HepG2 (cell line): ENCODE measurements around the gene DDX54. TPM values are rescaled to one million over a fixed set of nuclear protein-coding genes. Genes with fewer than 3 reads are reported as not detected.
A peak's percentile ranks its signal among the peaks of the same experiment; 100 is the strongest.

Experiments
- CREB1 ChIP-seq, 2 experiments: fragments of 450-650 bp in 1 of 2; IDR thresholded peaks; 2 replicates each; pipeline ENCODE4 v1.6.1; 2016 to 2017; ENCODE audit warnings: control low read depth in 1 of 2, mild to moderate bottlenecking in 1 of 2, missing compliant biosample characterization in 1 of 2, missing genetic modification characterization in 1 of 2
- E2F5 ChIP-seq: sonication (generic); formaldehyde crosslinking; conservative IDR thresholded peaks from 2 replicates; pipeline ENCODE4 v1.4.0; 2020; ENCODE audit warnings: missing genetic modification reagents
- GATAD2A ChIP-seq: IDR thresholded peaks from 2 replicates; pipeline ENCODE4 v1.6.1; 2016
- HMGXB3 ChIP-seq: sonication (generic); formaldehyde crosslinking; IDR thresholded peaks from 2 replicates; pipeline ENCODE4 v1.4.0; 2020; ENCODE audit warnings: missing genetic modification reagents, borderline replicate concordance
- HNF4A ChIP-seq: sonication (generic); formaldehyde crosslinking; IDR thresholded peaks from 2 replicates; pipeline ENCODE4 v1.4.0; 2020; ENCODE audit warnings: missing genetic modification reagents
- MAFG ChIP-seq: sonication (generic); formaldehyde crosslinking; IDR thresholded peaks from 2 replicates; pipeline ENCODE4 v1.5.1; 2020; ENCODE audit warnings: mild to moderate bottlenecking, missing genetic modification reagents
- NR2C2 ChIP-seq: sonication (generic); formaldehyde crosslinking; IDR thresholded peaks from 2 replicates; pipeline ENCODE4 v1.4.0; 2020; ENCODE audit warnings: missing genetic modification reagents, mild to moderate bottlenecking, moderate library complexity, borderline replicate concordance
- POGZ ChIP-seq: sonication (generic); formaldehyde crosslinking; IDR thresholded peaks from 2 replicates; pipeline ENCODE4 v1.4.0; 2020; ENCODE audit warnings: mild to moderate bottlenecking, missing genetic modification reagents
- RARA ChIP-seq: IDR thresholded peaks from 2 replicates; pipeline ENCODE4 v1.6.1; 2016; ENCODE audit warnings: missing genetic modification reagents, missing compliant biosample characterization
- SMC3 ChIP-seq: IDR thresholded peaks from 2 replicates; pipeline ENCODE4 v1.6.1; 2011; ENCODE audit warnings: low read length, improper control_type of control experiment
- TFAP4 ChIP-seq: sonication (generic); IDR thresholded peaks from 2 replicates; pipeline ENCODE4 v1.6.1; 2016; ENCODE audit warnings: low read depth, borderline replicate concordance
- ZNF264 ChIP-seq: sonication (generic); formaldehyde crosslinking; IDR thresholded peaks from 2 replicates; pipeline ENCODE4 v1.4.0; 2020; ENCODE audit warnings: missing genetic modification reagents
- ZNF350 ChIP-seq: sonication (generic); formaldehyde crosslinking; IDR thresholded peaks from 2 replicates; pipeline ENCODE4 v1.4.0; 2020; ENCODE audit warnings: mild to moderate bottlenecking, low read depth, missing genetic modification reagents, borderline replicate concordance
- ZNF644 ChIP-seq: IDR thresholded peaks from 2 replicates; pipeline ENCODE4 v1.6.1; 2016; ENCODE audit warnings: low read depth
- polyA plus RNA-seq, 8 experiments: library from polyadenylated mRNA; depleted of rRNA in 3 of 8; stranded (reverse) in 7 of 8; unstranded in 1 of 8; fragments of >200 nt; fragmentation: Illumina TruSeq in 4 of 8; extraction: Trizol in 4 of 8; gene quantifications; 2 replicates each; pipeline versions ENCODE4 v1.2.1 to v1.2.3, GENCODE V29; 2011 to 2016; ENCODE audit warnings: low read depth in 4 of 8, missing spikeins in 1 of 8, mixed read lengths in 1 of 8; ENCODE audit not compliant: insufficient read depth in 1 of 8
- total RNA-seq, 5 experiments: library from RNA; depleted of rRNA; stranded (reverse); fragments of >200 nt; fragmentation: Illumina TruSeq; extraction: Trizol; gene quantifications; 2 replicates each; pipeline ENCODE4 v1.2.3, GENCODE V29; 2016; ENCODE audit warnings: low read depth in 1 of 5
- TF ChIP-seq, protein P1 (sequence below): sonication (generic); formaldehyde crosslinking; IDR thresholded peaks from 2 replicates; pipeline ENCODE4 v1.5.0; 2020; ENCODE audit warnings: missing genetic modification reagents, mild to moderate bottlenecking, borderline replicate concordance
- TF ChIP-seq, protein P2 (sequence below): IDR thresholded peaks from 2 replicates; pipeline ENCODE4 v1.6.1; 2016; ENCODE audit warnings: missing compliant biosample characterization, missing genetic modification reagents, borderline replicate concordance
- TF ChIP-seq, protein P3 (sequence below): sonication (generic); formaldehyde crosslinking; IDR thresholded peaks from 2 replicates; pipeline ENCODE4 v1.4.0; 2020; ENCODE audit warnings: missing genetic modification reagents

DDX54 gene
- total and polyA plus RNA-seq, 2 of the 13 experiments (the other 11 are each of a cell fraction or from before 2014, with no cell fraction given) = 59.7 to 61.1 TPM

- TF ChIP-seq, protein P1, sequence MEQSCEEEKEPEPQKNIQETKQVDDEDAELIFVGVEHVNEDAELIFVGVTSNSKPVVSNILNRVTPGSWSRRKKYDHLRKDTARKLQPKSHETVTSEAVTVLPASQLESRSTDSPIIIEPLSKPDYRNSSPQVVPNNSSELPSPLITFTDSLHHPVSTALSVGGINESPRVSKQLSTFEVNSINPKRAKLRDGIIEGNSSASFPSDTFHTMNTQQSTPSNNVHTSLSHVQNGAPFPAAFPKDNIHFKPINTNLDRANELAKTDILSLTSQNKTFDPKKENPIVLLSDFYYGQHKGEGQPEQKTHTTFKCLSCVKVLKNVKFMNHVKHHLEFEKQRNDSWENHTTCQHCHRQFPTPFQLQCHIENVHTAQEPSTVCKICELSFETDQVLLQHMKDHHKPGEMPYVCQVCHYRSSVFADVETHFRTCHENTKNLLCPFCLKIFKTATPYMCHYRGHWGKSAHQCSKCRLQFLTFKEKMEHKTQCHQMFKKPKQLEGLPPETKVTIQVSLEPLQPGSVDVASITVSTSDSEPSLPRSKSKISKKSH (CRISPR knock-in tag) = no peak
- TF ChIP-seq ZNF644 (CRISPR knock-in tag) (peak; percentile 81), TFAP4 (peak; percentile 69; the same call in 1 of the 2 replicates), ZNF350 (CRISPR knock-in tag) (0 out of 2 replicates have a peak, but pooled peaks have one; percentile 32), NR2C2 (CRISPR knock-in tag) (peak; percentile 53), GATAD2A (peak; percentile 81), E2F5 (CRISPR knock-in tag) (no peak), CREB1 (IDR thresholded peaks at IDR 0.05) (no peak), CREB1 (CRISPR knock-in tag; IDR thresholded peaks at IDR 0.05) (peak; percentile 46; the same call in 1 of the 2 replicates), RARA (peak; percentile 53), MAFG (CRISPR knock-in tag) (no peak), ZNF264 (CRISPR knock-in tag) (peak; percentile 35; the same call in 1 of the 2 replicates), HMGXB3 (0 out of 2 replicates have a peak, but pooled peaks have one; percentile 17), HNF4A (CRISPR knock-in tag) (peak; percentile 82), SMC3 (peak; percentile 27; the same call in 1 of the 2 replicates), POGZ (CRISPR knock-in tag) (peak; percentile 19; the same call in 1 of the 2 replicates)
- TF ChIP-seq, protein P2, sequence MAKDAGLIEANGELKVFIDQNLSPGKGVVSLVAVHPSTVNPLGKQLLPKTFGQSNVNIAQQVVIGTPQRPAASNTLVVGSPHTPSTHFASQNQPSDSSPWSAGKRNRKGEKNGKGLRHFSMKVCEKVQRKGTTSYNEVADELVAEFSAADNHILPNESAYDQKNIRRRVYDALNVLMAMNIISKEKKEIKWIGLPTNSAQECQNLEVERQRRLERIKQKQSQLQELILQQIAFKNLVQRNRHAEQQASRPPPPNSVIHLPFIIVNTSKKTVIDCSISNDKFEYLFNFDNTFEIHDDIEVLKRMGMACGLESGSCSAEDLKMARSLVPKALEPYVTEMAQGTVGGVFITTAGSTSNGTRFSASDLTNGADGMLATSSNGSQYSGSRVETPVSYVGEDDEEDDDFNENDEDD (CRISPR knock-in tag) = peak; percentile 28; the same call in 1 of the 2 replicates
- TF ChIP-seq, protein P3, sequence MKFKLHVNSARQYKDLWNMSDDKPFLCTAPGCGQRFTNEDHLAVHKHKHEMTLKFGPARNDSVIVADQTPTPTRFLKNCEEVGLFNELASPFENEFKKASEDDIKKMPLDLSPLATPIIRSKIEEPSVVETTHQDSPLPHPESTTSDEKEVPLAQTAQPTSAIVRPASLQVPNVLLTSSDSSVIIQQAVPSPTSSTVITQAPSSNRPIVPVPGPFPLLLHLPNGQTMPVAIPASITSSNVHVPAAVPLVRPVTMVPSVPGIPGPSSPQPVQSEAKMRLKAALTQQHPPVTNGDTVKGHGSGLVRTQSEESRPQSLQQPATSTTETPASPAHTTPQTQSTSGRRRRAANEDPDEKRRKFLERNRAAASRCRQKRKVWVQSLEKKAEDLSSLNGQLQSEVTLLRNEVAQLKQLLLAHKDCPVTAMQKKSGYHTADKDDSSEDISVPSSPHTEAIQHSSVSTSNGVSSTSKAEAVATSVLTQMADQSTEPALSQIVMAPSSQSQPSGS = peak; percentile 38; the same call in 1 of the 2 replicates
These were observed 37.7 kb upstream of the DDX54 start (continued) for GRCh38 chr12:113222730-113223531.
